Aorta (tissue), 5 donors: ENCODE results near the gene TLR7. TPM values are rescaled to one million over a fixed set of nuclear protein-coding genes. Genes with fewer than 3 reads are reported as not detected.

ENCODE experiments used
- ATAC-seq: fragments of 200-7000 bp; cut with Tn5 transposase; one replicate; pipeline ENCODE4 v1.9.1; 2022; ENCODE audit warnings: moderate library complexity; ENCODE audit not compliant: low FRiP score
- DNase-seq, 2 donors: peaks; one replicate each; pipeline ENCODE4 v3.0.0-alpha.2; 2020
- H3K27ac ChIP-seq, 2 donors: one replicate each; pipeline ENCODE4 v1.5.1; 2013; ENCODE audit warnings: low read length in 2 of 2, mild to moderate bottlenecking in 2 of 2, moderate library complexity in 2 of 2, control low read depth in 1 of 2, inconsistent platforms in 1 of 2, low read depth in 1 of 2
- H3K27me3 ChIP-seq, 2 donors: one replicate each; pipeline ENCODE4 v1.6.1; 2013; ENCODE audit warnings: control low read depth in 1 of 2, low read length in 1 of 2, mild to moderate bottlenecking in 1 of 2, moderate library complexity in 1 of 2; ENCODE audit not compliant: insufficient read depth in 2 of 2, control insufficient read depth in 1 of 2
- H3K36me3 ChIP-seq, 2 donors: one replicate each; pipeline ENCODE4 v1.6.1; 2013; ENCODE audit warnings: control low read depth in 1 of 2, low read length in 1 of 2, mild to moderate bottlenecking in 1 of 2; ENCODE audit not compliant: insufficient read depth in 2 of 2, control insufficient read depth in 1 of 2
- H3K4me1 ChIP-seq, 2 donors: one replicate each; pipeline ENCODE4 v1.6.1; 2013; ENCODE audit warnings: low read length in 2 of 2, control low read depth in 1 of 2, mild to moderate bottlenecking in 1 of 2, moderate library complexity in 1 of 2; ENCODE audit not compliant: insufficient read depth in 2 of 2, control insufficient read depth in 1 of 2
- H3K4me3 ChIP-seq, 2 donors: one replicate each; pipeline ENCODE4 v1.5.1; 2013; ENCODE audit warnings: low read length in 2 of 2, control low read depth in 1 of 2, mild to moderate bottlenecking in 1 of 2
- H3K9me3 ChIP-seq: one replicate; pipeline ENCODE4 v1.6.1; 2013; ENCODE audit warnings: mild to moderate bottlenecking, low read length; ENCODE audit not compliant: control insufficient read depth
- WGBS, 2 donors: extraction: QIAGEN DNeasy Blood & Tissue Kit; methylation state at CpG; one replicate each; pipeline ENCODE4 v1.1.7; 2013; 5-methylcytosine and 5-hydroxymethylcytosine counted together
- intact Hi-C, 2 donors: fragments of 100-400 bp; cut with DNase I; formaldehyde crosslinking; loops; one replicate each; pipeline versions ENCODE4 v1.14.2 to v1.15.0; 2022
- polyA plus RNA-seq, 2 donors: library from polyadenylated mRNA; stranded (reverse); fragments of 200-250 nt; gene quantifications; one replicate each; pipeline ENCODE4 v1.2.3, GENCODE V29; 2013
- total RNA-seq, 2 donors: library from RNA; stranded (reverse); fragmentation: NEBNext Ultra II Directional; extraction: Animal tissue kit (Norgen Biotek cat#: 25700); gene quantifications; one replicate each; pipeline ENCODE4 v1.2.1, GENCODE V29; 2021
- donor health status: healthy with polysubstance abuse.
- donor health status: Bipolar disorder and iron deficiency.
- donor health status: DM: no; HTN: no; CAD: no.
- donor health status: DM: no; HTN: no; CAD: no.
- donor health status: DM: yes; HTN: yes; CAD: no.

TLR7 gene
- total and polyA plus RNA-seq, 4 donors = 0.08 to 6.4 (median 1.3) TPM

DNA sequence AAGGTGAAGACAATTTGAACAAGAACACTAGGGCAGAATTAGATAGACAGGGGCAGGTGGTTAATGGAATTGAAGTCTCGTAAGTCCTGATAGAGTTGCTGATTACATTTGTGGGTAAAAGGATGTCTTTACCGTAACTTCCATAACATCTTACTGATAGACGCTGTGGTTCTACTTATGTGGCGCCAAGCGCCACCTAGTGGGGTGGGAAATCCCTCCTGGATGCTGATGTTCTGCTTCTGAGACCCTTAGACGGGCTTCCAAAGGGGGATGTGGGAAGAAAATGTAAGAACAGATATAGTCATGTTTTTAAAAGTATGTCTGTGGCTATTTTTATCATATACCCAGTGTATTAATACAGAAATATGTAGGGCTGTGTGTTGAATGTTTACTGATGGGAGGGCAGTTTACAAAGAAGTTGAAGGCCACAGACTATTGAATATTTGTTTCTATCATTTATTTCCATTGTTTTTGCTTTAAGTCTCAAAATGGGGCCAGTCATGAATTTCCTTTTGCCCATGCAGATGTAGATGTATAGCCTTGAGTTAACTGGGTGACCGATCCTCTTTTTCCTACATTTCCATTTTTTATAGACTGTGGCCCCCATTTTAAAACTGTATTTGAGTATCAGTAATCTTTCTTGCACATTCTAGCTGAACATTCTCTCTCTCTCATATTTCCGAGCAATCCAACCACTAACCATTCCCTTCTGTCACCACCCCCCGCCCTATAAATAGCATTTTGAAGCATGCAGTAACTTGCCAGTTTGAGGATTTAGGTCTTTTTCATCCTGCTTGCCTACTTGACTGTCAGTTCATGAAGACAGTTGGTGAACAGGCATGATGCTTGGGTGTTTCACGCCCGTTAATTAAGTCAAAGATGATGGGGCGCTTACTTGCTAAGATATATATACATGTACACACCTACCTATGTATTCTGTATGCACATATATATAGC is 27.5 kb downstream of the TLR7 start:
- Histone ChIP-seq H3K27ac (no peak overlapping the region), H3K4me1 (no peaks in the 10 kb centered on the region), H3K27me3 (no peaks in the 10 kb centered on the region), H3K36me3 (no peaks in the 10 kb centered on the region), H3K4me3 (no peak overlapping the region), H3K9me3 (no peaks in the 10 kb centered on the region)
- no peak for ATAC-seq
- 45 to 50% methylated on average over 12 of the region's 12 CpGs for WGBS, 2 donors
- DNase-seq = peak in 1 of 2 donors; percentile 50
- intact Hi-C loops = loop anchor here in 1 of 2 donors (5.0 kb wide), 1 partner anchor 82 kb away; no protein-coding TSS in a partner anchor

- DNase-seq (no peak), ATAC-seq (no peak)
- no peak overlapping the region for H3K27ac ChIP-seq
- intact Hi-C loops = loop anchor here in 1 of 2 donors (5.0 kb wide), 1 partner anchor 84 kb away; no protein-coding TSS in a partner anchor
- 59 to 60% methylated on average over 2 of the region's 2 CpGs for WGBS, 2 donors
- H3K4me3 ChIP-seq = no peak overlapping the region
- no peaks in the 10 kb centered on the region for H3K4me1 ChIP-seq
- no peaks in the 10 kb centered on the region for H3K9me3 ChIP-seq
- H3K27me3 ChIP-seq = no peaks in the 10 kb centered on the region
- no peaks in the 10 kb centered on the region for H3K36me3 ChIP-seq
These were observed 29.0 kb downstream of the TLR7 start for GRCh38 chrX:12895866-12896265.

DNA sequence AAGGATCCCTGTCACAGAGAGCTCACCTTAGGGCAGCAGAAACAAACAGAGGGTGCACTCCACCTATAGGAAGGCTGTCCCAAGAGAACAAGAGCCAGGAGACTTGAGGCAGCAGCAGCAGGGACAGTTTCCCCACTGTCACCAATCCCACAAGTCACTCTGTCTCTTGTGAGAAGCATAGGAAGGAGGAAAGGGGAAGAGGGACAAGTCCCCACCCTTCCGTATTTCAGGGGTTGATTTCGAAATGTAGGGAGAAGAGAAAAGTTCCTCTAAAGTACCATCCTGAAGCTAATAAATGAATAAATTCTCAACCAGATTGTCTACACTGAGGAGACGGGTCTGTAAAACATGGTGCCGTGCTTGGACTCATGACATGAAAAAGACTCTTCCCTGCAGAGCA is 30.1 kb downstream of the TLR7 start:
- Histone ChIP-seq H3K4me1 (no peaks in the 10 kb centered on the region), H3K36me3 (no peaks in the 10 kb centered on the region), H3K4me3 (no peak overlapping the region), H3K9me3 (no peaks in the 10 kb centered on the region), H3K27me3 (no peaks in the 10 kb centered on the region), H3K27ac (no peak overlapping the region)
- intact Hi-C loops = loop anchor here in 1 of 2 donors (5.0 kb wide), 1 partner anchor 85 kb away; no protein-coding TSS in a partner anchor
- no peak for ATAC-seq
- DNase-seq = no peak
- WGBS, 2 donors = 89 to 96% methylated on average over 4 of the region's 4 CpGs

DNA sequence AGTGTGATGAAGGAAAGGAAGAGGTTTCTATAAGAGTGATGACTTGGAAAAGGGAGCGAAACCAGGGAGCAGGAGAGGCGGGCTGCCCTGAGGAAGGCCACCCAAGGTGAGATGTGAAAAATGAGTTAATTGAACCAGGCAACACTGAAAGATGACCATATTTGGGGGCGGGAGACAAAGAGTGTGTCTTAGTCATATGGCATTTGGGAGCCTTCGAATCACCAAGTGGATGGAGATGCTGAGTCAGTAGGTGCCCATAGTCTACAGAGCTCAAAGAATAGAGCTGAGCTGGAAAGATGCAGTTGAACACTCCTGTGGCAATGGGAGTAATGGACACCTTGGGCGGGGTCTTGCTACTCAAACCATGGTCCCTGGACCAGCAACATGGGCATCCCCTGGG is 31.2 kb downstream of the TLR7 start:
- H3K4me1 ChIP-seq = no peaks in the 10 kb centered on the region
- no peaks in the 10 kb centered on the region for H3K27me3 ChIP-seq
- no peak for ATAC-seq
- H3K4me3 ChIP-seq = no peak overlapping the region
- no peak for DNase-seq
- no peaks in the 10 kb centered on the region for H3K36me3 ChIP-seq
- intact Hi-C loops = loop anchor here in 1 of 2 donors (5.0 kb wide), 1 partner anchor 86 kb away; no protein-coding TSS in a partner anchor
- H3K9me3 ChIP-seq = no peaks in the 10 kb centered on the region
- H3K27ac ChIP-seq = no peak overlapping the region
- WGBS, 2 donors = 90 to 94% methylated on average over 5 of the region's 5 CpGs

DNA sequence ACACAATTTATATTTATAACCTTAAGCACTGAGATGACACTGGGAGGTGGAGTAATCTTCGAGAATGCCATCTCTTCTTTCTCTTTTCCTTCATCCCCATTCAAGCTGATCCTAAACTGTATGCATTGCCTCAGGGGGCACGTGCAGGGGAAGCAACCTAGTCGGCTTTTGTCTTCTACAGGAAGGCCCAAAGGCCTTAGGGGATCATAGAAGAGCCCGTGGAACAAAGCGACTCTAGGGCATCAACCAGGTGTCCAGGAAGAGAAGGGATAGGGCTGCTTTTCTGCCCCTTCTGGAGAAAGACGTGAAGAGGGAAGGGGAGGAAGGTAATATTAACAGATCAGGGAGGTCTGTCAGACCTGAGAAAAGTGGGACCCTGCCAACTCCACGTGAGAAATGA is 32.6 kb downstream of the TLR7 start:
- Histone ChIP-seq H3K36me3 (no peaks in the 10 kb centered on the region), H3K27ac (no peak overlapping the region), H3K27me3 (no peaks in the 10 kb centered on the region), H3K9me3 (no peaks in the 10 kb centered on the region), H3K4me3 (no peak overlapping the region), H3K4me1 (no peaks in the 10 kb centered on the region)
- intact Hi-C loops = loop anchor here in 1 of 2 donors (5.0 kb wide), 1 partner anchor 87 kb away; no protein-coding TSS in a partner anchor
- WGBS, 2 donors = 45 to 74% methylated on average over 7 of the region's 7 CpGs
- no peak for DNase-seq
- ATAC-seq = no peak

GRCh38 chrX:12901486-12901885 is 34.6 kb downstream of the TLR7 start:
- 13 to 19% methylated on average over 10 of the region's 10 CpGs for WGBS, 2 donors
- Histone ChIP-seq H3K27ac (no peak overlapping the region), H3K4me3 (no peak overlapping the region), H3K4me1 (no peaks in the 10 kb centered on the region), H3K9me3 (no peaks in the 10 kb centered on the region), H3K27me3 (no peaks in the 10 kb centered on the region), H3K36me3 (no peaks in the 10 kb centered on the region)
- ATAC-seq (no peak), DNase-seq (peak; percentile 62 to 84)
- intact Hi-C loops = loop anchor here in 1 of 2 donors (5.0 kb wide), 1 partner anchor 89 kb away; no protein-coding TSS in a partner anchor

- no peak for DNase-seq
- intact Hi-C loops = loop anchor here in 1 of 2 donors (5.0 kb wide), 1 partner anchor 91 kb away; no protein-coding TSS in a partner anchor
- Histone ChIP-seq H3K36me3 (no peaks in the 10 kb centered on the region), H3K9me3 (no peaks in the 10 kb centered on the region), H3K27ac (no peak overlapping the region), H3K4me1 (no peaks in the 10 kb centered on the region), H3K4me3 (no peak overlapping the region), H3K27me3 (no peaks in the 10 kb centered on the region)
- ATAC-seq = no peak
- WGBS, 2 donors = 73 to 82% methylated on average over 8 of the region's 8 CpGs
These were observed 36.8 kb downstream of the TLR7 start for GRCh38 chrX:12903646-12904045.

DNA sequence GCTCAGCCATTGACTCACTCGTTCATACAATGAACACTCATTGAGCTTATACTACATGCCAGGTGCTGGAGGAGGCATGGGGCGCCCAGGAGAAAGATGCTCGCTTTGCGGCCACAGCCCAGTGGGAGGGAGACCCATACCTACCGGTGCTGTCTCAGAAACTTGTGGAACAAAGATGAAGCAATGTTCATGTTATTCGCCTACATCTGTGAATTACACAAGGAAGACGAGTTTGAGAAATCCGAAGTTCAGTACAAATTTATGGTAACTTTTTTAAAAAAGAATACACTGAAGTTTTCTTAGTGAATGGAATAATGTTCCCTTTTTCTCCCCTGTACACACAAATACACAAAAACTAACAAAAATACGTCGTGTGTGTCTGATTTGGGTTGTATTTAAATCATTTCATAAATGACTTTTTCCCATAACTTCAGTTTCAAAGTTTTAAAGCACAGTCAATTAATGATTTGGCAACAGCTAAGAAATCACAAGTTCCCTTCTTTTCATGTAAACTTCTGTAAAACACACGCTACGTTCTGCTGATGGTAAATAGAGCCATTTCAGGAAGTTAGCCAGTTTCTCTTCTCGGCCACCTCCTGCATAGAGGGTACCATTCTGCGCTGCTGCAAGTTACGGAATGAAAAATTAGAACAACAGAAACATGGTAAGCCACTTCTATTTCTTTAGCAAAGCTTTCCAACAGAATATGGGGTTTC is 39.3 kb downstream of the TLR7 start, which contains the start of gene TLR8:
Gene TLR8 (plus strand): TSS at position 575 of the 716 bp plus-strand sequence. CDS start 87 bp downstream, at position 662.
- no peak for ATAC-seq
- H3K9me3 ChIP-seq = no peaks in the 10 kb centered on the region
- no peak within 1 kb of the TSS for H3K27ac ChIP-seq
- no peaks in the 10 kb centered on the region for H3K36me3 ChIP-seq
- WGBS, 2 donors = 85 to 89% methylated on average over 15 of the region's 15 CpGs
- no peak for DNase-seq
- intact Hi-C loops = no loop called here
- H3K27me3 ChIP-seq = no peaks in the 10 kb centered on the region
- no peaks in the 10 kb centered on the region for H3K4me1 ChIP-seq
- no peak within 1 kb of the TSS for H3K4me3 ChIP-seq
